Measurements from ENCODE around the gene NCKAP5. TPM values are rescaled to one million over a fixed set of nuclear protein-coding genes. Genes with fewer than 3 reads are reported as not detected.

The NCKAP5 gene
- total and polyA plus RNA-seq, 2 of the 13 experiments (the other 11 are each of a cell fraction or from before 2014, with no cell fraction given) = 0.01 TPM; not detected in 1

GRCh38 chr2:132627536-132627935, 940.7 kb downstream of the NCKAP5 start:
- ChIA-PET POLR2A (no interaction called here), CTCF (ENCODE audit: low intra/inter-chr PET ratio, low total read pairs) (no interaction called here)
- FAIRE-seq (no peak), DNase-seq (ENCODE audit: low spot score) (no peak), ATAC-seq (no peak)
- Histone ChIP-seq H3K36me3 (replicated peaks in 1 of 2; ENCODE audit: control insufficient read depth in 1 of 2, insufficient read depth in 2 of 2, low read length in 2 of 2) (no peaks in the 10 kb centered on the region), H3K4me3 (replicated peaks in 1 of 3; ENCODE audit: insufficient read depth in 1 of 3, low read depth in 2 of 3, low read length in 3 of 3) (no peak overlapping the region), H3K9ac (ENCODE audit: insufficient read depth, low read depth, low read length) (no peak overlapping the region), H3K4me2 (ENCODE audit: low read depth, low read length) (no peak overlapping the region), H3K27ac (ENCODE audit: extremely low read length, insufficient read depth, low read length) (no peak overlapping the region), H4K20me1 (ENCODE audit: insufficient read depth, low read length) (no peaks in the 10 kb centered on the region), H3K27me3 (ENCODE audit: control insufficient read depth in 1 of 2, insufficient read depth in 2 of 2, low read length in 2 of 2) (no peaks in the 10 kb centered on the region), H3K79me2 (ENCODE audit: insufficient read depth, low read length) (no peaks in the 10 kb centered on the region), H3K9me3 (ENCODE audit: low read length) (no peaks in the 10 kb centered on the region), H2AFZ (ENCODE audit: low read length) (no peak overlapping the region), H3K4me1 (ENCODE audit: insufficient read depth, low read length) (peaks cover 11% of the 10 kb centered on the region)
- in situ Hi-C loops (cut with HindIII; ENCODE audit: extremely low pct_ligation_motif_present, low pct_unique_long_range_greater_than_20kb) (no loop called here), intact Hi-C loops (cut with micrococcal nuclease; ENCODE audit: unreplicated experiment) (no loop called here)
- WGBS (ENCODE audit: low lambda C conversion rate) = 5% methylated on average over 3 of the region's 3 CpGs
- no peak for TF ChIP-seq ZNF891 (CRISPR knock-in tag; IDR thresholded peaks at IDR 0.05)
- TF ChIP-seq HCFC1 (IDR thresholded peaks at IDR 0.05; ENCODE audit: low read depth, low read length) = no peak
- TF ChIP-seq ZNF510 (CRISPR knock-in tag; IDR thresholded peaks at IDR 0.05; ENCODE audit: low read depth) = no peak
- TF ChIP-seq ZNF569 (CRISPR knock-in tag; IDR thresholded peaks at IDR 0.05; ENCODE audit: borderline replicate concordance) = no peak
- TF ChIP-seq ZSCAN5A (CRISPR knock-in tag; IDR thresholded peaks at IDR 0.05; ENCODE audit: borderline replicate concordance) = no peak
- TF ChIP-seq IKZF1 (IDR thresholded peaks at IDR 0.05) = no peak
- BruUV-seq (replicated peaks) = no TSS peak

GRCh38 chr2:132623096-132623839, 945.0 kb downstream of the NCKAP5 start:
- BruUV-seq (replicated peaks) = no TSS peak
- no peaks in the 10 kb centered on the region for H3K36me3 ChIP-seq (replicated peaks in 1 of 2; ENCODE audit: control insufficient read depth in 1 of 2, insufficient read depth in 2 of 2, low read length in 2 of 2)
- ATAC-seq (no peak), FAIRE-seq (no peak), DNase-seq (ENCODE audit: low spot score) (no peak)
- H4K20me1 ChIP-seq (ENCODE audit: insufficient read depth, low read length) = no peaks in the 10 kb centered on the region
- H3K4me1 ChIP-seq (ENCODE audit: insufficient read depth, low read length) = no peaks in the 10 kb centered on the region
- no peak for TF ChIP-seq SP5 (CRISPR knock-in tag; IDR thresholded peaks at IDR 0.05; ENCODE audit: borderline replicate concordance, low read depth)
- no peak for TF ChIP-seq ZNF746 (CRISPR knock-in tag; IDR thresholded peaks at IDR 0.05)
- no peak for TF ChIP-seq ZNF777 (CRISPR knock-in tag; IDR thresholded peaks at IDR 0.05)
- no peak for TF ChIP-seq ZNF776 (CRISPR knock-in tag; IDR thresholded peaks at IDR 0.05)
- H3K27ac ChIP-seq (ENCODE audit: extremely low read length, insufficient read depth, low read length) = no peak overlapping the region
- intact Hi-C loops (cut with micrococcal nuclease; ENCODE audit: unreplicated experiment) = no loop called here
- in situ Hi-C loops (cut with HindIII; ENCODE audit: extremely low pct_ligation_motif_present, low pct_unique_long_range_greater_than_20kb) = no loop called here
- no peaks in the 10 kb centered on the region for H3K27me3 ChIP-seq (ENCODE audit: control insufficient read depth in 1 of 2, insufficient read depth in 2 of 2, low read length in 2 of 2)
- H3K79me2 ChIP-seq (ENCODE audit: insufficient read depth, low read length) = no peaks in the 10 kb centered on the region
- 18% methylated on average over 9 of the region's 9 CpGs for WGBS (ENCODE audit: low lambda C conversion rate)
- no peak overlapping the region for H3K4me2 ChIP-seq (ENCODE audit: low read depth, low read length)
- H3K9ac ChIP-seq (ENCODE audit: insufficient read depth, low read depth, low read length) = no peak overlapping the region
- H2AFZ ChIP-seq (ENCODE audit: low read length) = no peak overlapping the region
- ChIA-PET POLR2A (no interaction called here), CTCF (ENCODE audit: low intra/inter-chr PET ratio, low total read pairs) (no interaction called here)
- H3K4me3 ChIP-seq (replicated peaks in 1 of 3; ENCODE audit: insufficient read depth in 1 of 3, low read depth in 2 of 3, low read length in 3 of 3) = no peak overlapping the region
- no peaks in the 10 kb centered on the region for H3K9me3 ChIP-seq (ENCODE audit: low read length)

All from HepG2 (cell line).